ENCODE results near the gene CA6.

GRCh38 chr1:8937701-8938100, 8.0 kb upstream of the CA6 start:
- TF ChIP-seq SUZ12 (IDR thresholded peaks at IDR 0.05; ENCODE audit: extremely low read depth, insufficient read depth, insufficient read length) (no peak), ZNF274 (IDR thresholded peaks at IDR 0.05; ENCODE audit: low read depth, low read length) (no peak)
